Glomerular endothelial cell (primary cell): ENCODE results near the gene ANKH. TPM values are rescaled to one million over a fixed set of nuclear protein-coding genes. Genes with fewer than 3 reads are reported as not detected.

Experiments
- DNase-seq: peaks from one replicate; pipeline ENCODE4 v3.0.0-alpha.2; 2011; ENCODE audit warnings: low read depth, low spot score; ENCODE audit errors: extremely low read depth
- total RNA-seq: library from RNA; depleted of rRNA; stranded (reverse); fragments of >200 nt; gene quantifications from 2 replicates; pipeline ENCODE4 v1.2.3, GENCODE V29; 2015

ANKH gene
- total RNA-seq, 1 donor from 2014 or later, result 20.1 TPM

DNA sequence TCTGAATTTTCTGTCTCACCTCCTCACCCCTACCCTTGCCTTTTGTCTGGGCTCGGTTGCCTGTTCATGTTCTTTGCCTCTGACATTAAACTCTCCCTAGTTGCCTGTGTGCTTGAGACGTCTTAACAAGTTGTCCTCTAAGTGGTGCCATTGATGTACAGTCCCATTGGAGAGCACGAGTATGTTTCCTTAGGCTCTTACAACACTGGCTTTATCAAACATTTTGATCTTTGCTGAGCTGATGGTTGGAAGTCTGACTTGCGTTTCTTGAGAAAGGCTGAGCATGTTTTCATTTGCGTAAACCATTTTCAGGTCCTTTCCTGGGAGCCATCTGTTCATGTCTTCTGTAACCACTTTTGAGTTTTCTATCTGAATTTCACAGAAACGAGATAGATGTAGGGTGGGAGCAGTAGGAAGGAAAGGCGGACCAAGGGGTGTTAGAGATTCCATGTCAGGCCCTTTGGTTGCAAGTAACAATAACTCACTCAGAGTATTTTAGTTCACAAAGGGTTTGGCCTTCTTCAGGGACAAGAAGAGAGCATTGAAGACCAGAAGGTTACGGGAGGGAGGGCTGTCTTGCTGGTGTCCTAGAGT, 171.7 kb downstream of the ANKH start:
- DNase-seq, result no peak

DNA sequence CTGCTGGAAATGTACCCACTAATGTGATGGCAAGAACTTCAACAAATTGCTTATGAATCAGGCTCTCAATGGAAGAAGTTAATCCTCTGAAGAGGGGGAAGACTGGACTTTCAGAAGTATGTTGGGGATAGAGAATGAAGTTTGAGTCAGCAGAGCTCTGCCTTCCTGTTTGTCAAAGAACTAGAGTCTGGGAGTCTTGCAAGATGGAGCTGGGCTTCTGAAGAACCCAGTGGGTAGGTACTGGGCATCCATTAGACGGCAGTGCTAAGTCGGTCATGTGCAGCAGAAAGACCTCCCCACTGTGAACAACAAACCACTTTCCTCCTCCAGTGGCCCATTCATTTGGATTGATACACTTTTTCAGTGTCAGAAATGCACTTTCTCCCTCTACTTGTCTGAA, 172.4 kb downstream of the ANKH start:
- DNase-seq, result no peak

DNA sequence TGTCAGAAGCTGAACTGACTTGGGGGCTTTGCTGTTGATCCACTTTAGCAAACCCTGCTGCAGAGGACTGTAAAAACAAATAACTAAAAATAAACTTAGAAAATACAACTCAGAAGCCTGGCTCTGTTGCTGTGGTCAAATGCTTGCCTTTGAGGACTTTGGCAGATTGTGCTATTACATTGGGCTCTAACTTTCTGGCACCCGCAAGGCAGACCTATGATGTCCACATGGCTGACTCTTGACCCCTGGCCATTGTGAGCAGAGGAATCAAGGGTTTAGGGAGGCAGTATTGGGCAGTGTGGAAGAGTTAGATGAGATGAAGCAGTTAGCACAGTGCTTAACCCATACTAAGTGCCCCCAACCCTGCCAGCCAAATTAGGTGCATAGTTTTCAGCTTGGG, 173.1 kb downstream of the ANKH start:
- no peak for DNase-seq

DNA sequence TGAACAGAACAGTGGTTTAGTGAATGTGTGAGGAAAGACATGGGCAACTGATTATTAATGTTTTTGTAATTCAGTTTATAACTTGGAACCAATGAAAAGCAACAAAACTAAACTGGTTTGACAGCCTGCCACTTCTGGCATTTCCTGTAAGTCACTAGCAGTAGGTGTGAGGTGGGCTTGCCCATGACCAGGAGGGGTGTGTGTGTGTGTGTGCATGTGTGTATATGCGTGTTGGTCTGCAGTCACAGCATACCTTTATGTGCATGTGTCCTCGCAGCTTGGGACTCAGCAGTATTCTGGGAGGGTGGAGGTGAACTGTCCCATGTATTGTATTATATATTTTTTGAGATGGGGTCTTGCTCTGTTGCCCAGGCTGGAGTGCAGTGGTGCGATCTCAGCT, 174.7 kb downstream of the ANKH start:
- no peak for DNase-seq

DNA sequence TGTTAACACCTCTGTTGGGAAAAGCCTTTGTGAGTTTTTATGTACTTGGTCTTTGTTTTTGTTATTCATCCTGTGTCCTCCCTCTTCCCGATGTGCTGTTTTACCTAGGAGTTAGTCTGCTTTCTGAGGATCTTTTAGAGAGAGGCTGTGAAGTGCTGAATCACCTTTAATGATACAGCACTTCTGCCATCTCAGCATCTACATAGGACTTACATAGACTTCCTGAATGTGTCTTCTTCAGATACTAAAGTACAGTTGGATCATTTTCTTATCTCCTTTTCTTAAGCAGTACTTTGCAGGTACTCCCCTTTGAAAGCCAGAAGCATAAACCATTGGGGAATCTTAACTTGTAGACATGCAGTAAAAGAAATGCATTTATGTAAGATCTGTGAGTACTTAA, 175.5 kb downstream of the ANKH start:
- DNase-seq, result no peak

DNA sequence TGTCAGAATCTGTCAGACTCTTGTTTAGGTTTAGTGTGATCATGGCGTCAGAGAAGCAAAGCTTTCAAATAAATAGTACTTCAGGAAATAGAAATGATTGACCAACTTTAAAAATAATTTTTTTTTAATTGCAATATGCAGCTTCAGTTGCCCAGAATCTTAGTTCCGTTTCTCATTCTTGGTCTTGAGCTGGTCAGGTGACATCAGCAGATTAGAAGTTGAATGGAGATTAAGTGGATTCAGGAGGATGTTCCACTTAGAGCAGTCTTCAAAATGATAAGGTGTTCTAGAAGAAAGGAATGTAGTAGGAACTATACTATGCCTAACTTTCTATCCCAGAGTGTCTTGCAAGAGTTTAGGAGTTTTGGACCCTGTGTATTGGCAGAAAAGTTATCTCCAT, 176.4 kb downstream of the ANKH start:
- no peak for DNase-seq

DNA sequence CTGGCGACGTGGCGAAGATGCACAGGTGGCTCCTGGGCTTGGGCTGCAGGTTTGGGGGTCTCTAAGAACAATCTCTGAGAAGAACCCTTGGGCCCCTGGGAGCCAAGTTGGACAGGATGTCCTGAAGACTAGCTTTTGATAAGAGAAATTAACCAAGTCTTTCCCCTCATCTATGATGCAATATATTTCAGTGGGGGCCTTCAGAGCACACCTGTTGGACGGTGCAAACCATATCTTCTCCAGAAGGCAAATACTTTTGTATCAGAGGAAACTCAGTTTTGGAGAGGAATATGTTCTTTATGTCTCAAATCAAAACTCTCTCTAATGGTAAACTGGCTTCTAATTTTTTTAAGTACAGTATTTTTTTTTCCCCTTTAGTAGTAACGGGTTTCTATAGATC, 178.5 kb downstream of the ANKH start:
- no peak for DNase-seq

DNA sequence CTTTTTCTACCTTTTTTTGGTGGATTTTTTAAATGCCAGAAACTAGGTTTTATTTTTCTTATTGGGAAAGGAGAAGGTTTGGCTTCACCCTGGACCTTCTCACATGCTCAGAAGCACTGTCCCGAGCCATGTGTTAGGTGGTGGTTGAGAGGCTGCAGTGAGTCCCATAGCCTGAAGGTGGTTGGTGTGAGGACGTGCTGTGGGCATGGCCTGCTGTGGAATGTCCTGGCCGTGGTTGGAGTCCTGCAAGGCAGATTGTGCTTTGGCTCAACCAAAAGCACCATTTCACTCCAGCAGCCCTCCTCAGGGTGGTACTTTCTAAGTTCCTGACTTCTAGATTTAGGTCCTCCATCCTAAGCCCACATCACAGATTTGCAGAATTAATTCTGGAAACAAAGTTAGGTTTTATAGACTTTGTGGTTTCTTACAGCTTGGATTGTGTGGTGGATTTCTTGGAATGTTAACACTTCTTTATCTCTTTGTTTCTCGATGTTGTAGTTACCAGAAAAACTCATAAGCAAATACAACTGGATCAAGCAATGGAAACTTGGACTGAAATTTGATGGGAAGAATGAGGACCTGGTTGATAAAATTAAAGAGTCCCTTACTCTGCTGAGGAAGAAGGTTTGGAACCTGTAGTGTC, 184.4 kb downstream of the ANKH start:
- no peak for DNase-seq

DNA sequence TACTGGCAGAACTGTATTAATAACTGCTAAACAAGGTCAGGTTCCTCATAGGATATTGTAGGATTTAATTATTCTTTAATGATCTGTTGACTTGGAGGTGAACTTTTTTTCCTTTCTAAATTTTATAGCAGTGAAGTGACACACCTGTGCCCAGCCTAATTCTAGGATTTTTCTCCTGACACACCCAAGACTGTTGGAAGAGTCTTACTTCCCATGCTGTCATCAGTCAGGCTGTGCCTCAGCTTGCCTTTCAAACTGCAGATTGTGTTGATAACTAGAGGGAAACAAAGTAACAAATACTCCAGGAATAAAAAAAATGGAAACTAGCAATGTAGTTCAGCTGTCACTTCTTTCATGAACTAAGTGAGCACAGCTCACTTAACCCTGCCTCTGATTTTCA, 185.1 kb downstream of the ANKH start:
- no peak for DNase-seq

DNA sequence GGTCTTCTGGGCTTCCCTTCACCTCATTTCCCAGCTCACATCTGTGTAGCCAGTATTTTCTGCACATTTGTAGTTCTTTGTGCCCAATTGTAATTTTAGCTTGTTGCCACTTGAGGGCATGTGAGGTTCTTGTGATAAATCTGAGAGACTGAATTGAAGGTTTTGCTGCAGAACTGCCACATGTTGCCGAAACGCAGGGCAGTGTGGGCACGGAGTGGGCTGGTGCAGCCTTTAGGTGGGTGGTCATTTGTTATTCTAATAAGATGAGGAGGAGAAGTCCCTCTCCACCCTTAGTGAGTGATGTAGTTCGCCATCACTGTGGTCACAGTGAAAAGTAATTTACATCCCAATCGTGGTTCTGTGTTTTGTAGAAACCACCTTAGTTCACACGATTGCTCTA, 185.8 kb downstream of the ANKH start:
- no peak for DNase-seq

DNA sequence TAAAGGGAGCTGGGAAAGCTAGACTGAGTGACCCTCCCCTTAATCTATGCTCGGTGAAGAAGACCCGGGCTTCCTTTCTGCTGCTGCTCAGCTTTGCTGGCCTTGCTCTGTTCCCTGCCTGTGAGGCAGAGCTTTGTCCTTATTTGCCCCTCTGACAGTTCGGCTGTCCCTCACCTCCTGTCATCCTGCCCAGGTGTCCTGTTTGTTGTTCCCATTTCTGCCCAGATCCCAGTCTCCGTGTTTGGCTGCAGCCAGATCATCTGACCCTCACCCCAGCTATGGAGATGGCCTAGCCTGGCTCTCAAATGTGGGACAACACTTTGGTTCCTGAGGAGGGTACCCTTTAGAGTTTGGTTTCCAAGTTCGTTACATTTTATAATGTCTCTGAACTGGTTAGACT, 186.8 kb downstream of the ANKH start:
- DNase-seq, result no peak

DNA sequence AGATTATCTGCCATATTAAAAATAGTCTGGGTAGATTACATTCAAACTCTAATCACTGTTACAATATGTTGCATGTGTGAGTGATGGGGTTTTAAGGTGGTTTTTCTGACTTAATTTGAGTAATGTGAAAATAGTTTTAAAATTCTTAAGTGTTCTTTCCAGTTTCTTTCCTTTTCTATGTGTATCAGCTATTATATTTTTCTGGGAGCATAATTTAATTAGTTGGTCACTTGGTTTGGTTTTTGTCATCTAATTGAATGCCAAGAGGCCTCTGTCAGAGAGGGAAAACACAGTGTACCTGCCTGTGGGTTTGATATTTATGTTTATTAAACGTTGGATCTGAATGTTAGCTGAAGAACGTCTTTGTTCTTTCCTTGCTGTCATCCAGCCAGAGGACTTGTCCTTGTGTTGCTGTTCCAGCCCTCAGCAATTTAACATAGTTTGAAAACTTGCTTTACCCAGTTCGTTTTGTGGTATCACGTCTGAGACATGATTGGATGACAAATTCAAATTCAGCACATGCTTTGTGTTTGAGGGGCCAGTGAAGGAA, 187.6 kb downstream of the ANKH start:
- DNase-seq, result no peak

DNA sequence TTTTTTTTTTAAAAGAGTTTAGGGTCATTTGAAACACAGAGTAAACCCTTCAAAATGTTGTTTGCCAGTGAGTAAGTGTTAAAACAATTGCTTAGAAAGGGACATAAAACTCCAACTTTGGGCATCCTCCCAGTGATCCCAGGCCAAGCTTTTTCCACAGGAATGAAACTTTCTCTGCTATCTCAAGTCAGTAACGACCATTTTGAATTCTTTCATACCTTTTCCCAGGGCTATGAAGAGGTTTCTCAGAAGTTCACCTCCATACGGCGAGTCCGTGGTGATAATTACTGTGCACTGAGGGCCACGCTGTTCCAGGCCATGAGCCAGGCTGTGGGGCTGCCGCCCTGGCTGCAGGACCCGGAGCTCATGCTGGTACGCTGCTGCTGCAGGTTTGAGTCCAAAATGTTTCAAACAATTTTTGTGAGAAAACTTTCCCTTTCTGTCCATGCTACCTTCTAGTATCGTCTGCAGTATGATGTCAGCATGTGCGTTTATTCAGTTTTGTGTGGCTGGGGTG, 190.3 kb downstream of the ANKH start:
- no peak for DNase-seq

DNA sequence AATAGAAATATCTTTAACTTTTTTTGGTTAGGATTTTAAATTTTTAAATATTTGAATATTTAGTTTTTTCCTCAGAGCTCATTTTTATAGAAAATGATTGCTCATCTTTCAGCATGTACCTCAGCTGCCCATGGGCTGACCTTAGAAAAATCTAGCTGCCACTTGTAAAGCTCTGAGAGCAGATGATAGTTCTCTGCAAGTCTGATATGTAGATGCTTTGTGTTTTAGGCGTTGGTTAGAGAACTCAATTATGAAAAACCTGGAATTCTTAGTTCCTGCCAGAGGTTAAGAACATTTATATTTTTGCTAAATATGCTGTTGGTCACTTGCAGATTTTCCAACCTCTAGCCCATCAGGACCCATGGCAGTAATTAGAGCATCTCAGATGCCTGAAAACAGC, 192.0 kb downstream of the ANKH start:
- DNase-seq, result no peak

DNA sequence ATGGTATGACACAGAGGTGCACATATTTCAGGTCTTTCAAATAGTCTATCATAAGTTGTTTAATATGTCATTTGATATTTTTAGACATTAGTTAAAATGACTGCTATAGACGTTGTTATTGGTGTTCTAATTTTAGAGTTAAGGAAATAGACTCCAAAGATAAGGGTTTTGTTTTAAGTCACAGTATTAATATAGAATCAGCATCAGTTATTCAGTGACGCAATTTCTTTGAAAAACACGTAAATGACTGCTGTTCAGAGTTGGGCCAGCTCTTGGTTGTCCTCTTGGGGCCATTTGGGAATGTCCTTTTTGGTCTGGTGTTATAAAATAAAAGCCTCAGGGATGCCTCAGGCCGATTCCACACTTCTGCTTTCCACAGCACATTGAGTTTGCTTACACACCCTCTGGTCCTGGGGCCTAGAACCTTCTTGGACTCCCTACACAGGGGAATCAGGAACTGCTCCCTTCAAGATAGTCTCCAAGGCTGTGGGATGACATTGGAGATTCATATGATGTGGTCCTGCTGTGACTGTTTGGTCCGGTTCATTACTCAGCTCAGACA, 192.7 kb downstream of the ANKH start:
- DNase-seq, result no peak

DNA sequence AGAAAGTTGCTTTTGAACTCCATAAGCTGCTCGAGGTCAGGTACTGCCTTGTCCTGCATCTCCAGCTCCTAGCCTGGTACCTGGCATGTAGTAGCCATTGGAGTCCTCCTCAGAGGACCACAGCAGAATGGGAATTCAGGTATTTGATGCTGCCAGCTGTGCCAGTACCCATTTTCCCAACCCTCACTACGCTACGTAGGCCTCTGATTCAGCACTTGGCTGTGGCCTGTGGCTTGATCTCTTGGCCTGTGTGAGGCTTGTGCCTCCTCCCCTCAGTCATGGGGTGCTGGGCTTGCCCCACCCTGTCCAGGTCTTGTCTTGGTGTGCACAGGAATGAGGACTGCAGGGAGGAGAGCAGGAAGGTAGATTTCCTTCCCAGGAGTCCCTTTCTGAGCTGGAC, 195.3 kb downstream of the ANKH start:
- no peak for DNase-seq

DNA sequence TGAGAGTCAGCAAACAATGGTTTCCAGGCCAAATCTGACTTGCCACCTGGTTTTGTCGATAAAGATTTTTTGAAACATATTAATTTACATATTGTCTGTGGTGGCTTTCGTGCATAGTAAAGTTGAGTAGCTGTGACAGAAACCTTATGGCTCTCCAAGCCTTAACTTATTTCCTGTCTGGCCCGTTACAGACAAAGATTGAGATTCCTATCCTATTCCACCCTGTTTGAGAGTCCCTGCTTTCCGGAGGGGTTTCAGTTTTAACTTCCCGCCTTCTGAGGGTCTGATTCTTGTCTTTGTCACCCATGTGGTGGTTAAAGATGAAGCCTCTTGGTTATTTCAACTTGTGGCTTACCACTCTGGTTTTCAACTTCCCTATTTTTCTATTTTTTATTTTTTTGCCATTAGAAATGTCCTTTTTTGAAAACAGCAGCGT, 195.7 kb downstream of the ANKH start:
- no peak for DNase-seq

DNA sequence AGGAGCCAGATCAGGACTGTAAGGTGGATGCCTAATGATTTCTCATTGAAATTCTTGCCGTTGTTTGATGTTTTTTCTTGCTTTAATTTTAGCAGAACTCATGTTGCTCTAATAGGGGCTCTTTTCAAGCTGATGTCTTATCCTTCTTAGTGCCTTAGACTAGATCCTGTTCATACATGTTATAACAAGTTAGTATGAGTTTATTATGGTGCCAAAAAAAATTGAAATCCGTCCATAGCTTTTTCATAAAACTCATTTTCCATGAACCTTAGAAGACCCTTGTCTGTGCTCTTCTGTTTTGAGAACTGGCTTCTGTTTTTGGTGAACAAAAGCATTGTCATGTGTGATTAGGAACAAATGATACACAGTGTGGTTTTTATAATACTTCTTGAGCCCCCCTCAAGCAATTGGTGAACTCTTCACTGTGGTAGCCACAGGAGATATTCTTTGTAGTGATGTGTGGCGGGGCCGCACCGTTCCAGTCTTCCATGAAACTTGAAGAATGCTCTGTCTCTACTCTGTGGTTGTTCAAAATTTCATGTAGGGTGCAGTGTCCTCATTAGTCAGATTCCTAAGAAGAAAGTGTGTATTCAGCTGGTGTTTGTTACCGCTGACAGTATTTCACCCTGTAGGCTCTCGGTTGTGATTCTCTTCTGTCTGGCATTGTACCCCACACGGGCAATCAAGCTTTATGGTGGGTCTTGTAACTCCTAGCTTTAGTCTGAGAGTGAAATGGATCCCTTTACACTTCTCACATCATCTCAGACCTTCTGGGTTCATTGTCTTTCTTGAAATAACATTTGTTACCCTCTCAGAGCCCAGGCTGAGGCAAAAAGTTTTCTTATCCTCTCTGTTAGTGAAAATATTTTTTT, 196.4 kb downstream of the ANKH start:
- DNase-seq, result no peak

DNA sequence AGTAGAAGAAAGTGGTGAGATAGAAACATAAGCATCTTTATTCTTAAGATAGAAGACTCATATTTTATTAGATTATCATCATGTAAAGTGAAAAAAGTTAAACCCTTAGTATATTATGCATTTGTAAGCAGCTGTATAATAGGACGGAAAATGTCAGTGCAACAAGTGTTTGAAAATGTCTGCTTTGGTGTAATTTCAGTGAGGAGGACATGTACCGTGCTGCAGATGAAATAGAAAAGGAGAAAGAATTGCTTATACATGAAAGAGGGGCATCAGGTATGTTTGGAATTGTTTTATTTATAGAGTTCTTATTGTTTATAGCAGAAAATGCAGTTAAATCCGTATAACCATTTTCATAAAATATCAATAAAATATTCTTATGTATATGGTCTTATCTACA, 198.1 kb downstream of the ANKH start:
- no peak for DNase-seq

DNA sequence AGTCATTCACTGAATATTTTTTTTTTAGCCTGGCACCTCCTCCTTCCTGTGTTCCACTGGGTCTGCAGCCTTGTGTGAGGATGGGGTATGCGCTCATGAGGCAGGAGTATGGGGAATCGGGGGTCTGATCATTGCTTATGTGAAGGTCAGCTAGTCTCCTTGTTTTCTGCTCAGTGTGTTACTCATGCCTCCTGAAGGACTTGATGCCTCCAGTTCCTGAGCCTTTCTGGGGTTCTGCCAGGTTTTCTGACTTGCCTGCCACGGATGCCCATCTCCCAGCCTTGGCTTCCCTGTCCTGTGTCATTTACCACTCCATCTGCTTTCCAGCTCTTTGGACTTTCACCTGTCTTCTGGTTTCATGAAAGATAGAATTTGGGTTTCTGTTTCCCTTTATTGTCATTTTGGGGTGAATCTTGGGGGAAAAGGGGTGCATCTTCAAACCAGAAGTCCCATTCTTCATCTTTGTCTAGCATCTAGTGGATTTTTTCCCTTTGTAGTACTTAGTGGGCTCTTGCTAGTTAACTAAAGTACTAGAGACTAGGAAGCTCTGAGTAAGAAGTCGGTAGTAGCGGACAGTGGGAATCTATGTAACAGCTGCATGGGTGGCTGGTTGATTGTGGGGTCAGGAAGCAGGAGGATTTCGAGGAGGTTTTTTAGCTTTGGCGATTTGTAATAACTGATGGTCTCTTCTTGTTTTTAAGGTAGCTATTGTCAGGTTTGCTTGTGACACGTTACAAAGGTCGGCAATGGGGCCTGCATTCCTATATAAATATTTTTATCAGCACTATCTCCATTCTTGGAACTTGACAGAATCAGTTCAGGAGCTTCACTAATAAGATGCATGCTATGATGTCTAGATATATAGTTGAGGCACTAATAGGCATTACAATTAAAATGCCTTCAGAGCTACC, 198.8 kb downstream of the ANKH start:
- DNase-seq, result no peak
